ENCODE data around the gene KRTAP6-1. TPM values are rescaled to one million over a fixed set of nuclear protein-coding genes. Genes with fewer than 3 reads are reported as not detected.

KRTAP6-1 gene

GRCh38 chr21:30567617-30568016 is 46.1 kb downstream of the KRTAP6-1 start:
- no peak overlapping the region for H2AFZ ChIP-seq (ENCODE audit: low read length)
- no peak overlapping the region for H3K4me3 ChIP-seq (ENCODE audit: low read length in 2 of 2)
- H3K79me1 ChIP-seq (ENCODE audit: low read depth, low read length) = no peaks in the 10 kb centered on the region
- no peaks in the 10 kb centered on the region for H3K4me1 ChIP-seq (ENCODE audit: control insufficient read depth in 2 of 2, insufficient read depth in 1 of 2, low read depth in 1 of 2, low read length in 2 of 2)
- no peak overlapping the region for H3K9ac ChIP-seq (ENCODE audit: low read depth, low read length, poor library complexity)
- no peak overlapping the region for H3K4ac ChIP-seq (ENCODE audit: low read length)
- no peak overlapping the region for H4K91ac ChIP-seq (ENCODE audit: low read depth, low read length, poor library complexity)
- H2AK5ac ChIP-seq (ENCODE audit: low read depth, low read length) = no peak overlapping the region
- no peak overlapping the region for H3K27ac ChIP-seq (replicated peaks; ENCODE audit: low read length)
- H3K23ac ChIP-seq (ENCODE audit: low read depth, low read length, poor library complexity) = no peak overlapping the region
- no peak overlapping the region for H3K18ac ChIP-seq (ENCODE audit: low read length)
- no peaks in the 10 kb centered on the region for H3K36me3 ChIP-seq (replicated peaks in 1 of 2; ENCODE audit: control insufficient read depth in 2 of 2, insufficient read depth in 2 of 2, low read length in 2 of 2)
- no peak overlapping the region for H2BK5ac ChIP-seq (ENCODE audit: low read length)
- H3K14ac ChIP-seq (ENCODE audit: low read length) = no peak overlapping the region
- no peak overlapping the region for H2BK120ac ChIP-seq (ENCODE audit: low read depth, low read length)
- no peak overlapping the region for H3K4me2 ChIP-seq (ENCODE audit: insufficient read depth, low read length, poor library complexity, severe bottlenecking)
- H2BK12ac ChIP-seq (ENCODE audit: low read length) = no peak overlapping the region
- DNase-seq (ENCODE audit: low spot score) = no peak
- no peak overlapping the region for H2BK15ac ChIP-seq (ENCODE audit: low read length)
- no peaks in the 10 kb centered on the region for H3K9me3 ChIP-seq (replicated peaks in 1 of 2; ENCODE audit: control insufficient read depth in 2 of 2, insufficient read depth in 1 of 2, low read depth in 1 of 2, low read length in 2 of 2)
- no peak overlapping the region for H4K8ac ChIP-seq (ENCODE audit: low read depth, low read length)
- H3K27me3 ChIP-seq (ENCODE audit: control insufficient read depth in 3 of 3, insufficient read depth in 3 of 3, low read depth in 1 of 3, low read length in 3 of 3) = no peaks in the 10 kb centered on the region

GRCh38 chr21:30563630-30564029 is 50.1 kb downstream of the KRTAP6-1 start:
- no CpG with 5 or more reads among the region's 2 CpGs for WGBS, 2 donors (ENCODE audit: extremely low coverage in 2 of 2, insufficient read length in 2 of 2, insufficient replicate concordance in 1 of 2)
- Histone ChIP-seq H3K4me1 (ENCODE audit: control insufficient read depth in 2 of 2, insufficient read depth in 1 of 2, low read depth in 1 of 2, low read length in 2 of 2) (no peaks in the 10 kb centered on the region), H3K23ac (ENCODE audit: low read depth, low read length, poor library complexity) (no peak overlapping the region), H2BK120ac (ENCODE audit: low read depth, low read length) (no peak overlapping the region), H2AFZ (ENCODE audit: low read length) (no peak overlapping the region), H4K91ac (ENCODE audit: low read depth, low read length, poor library complexity) (no peak overlapping the region), H3K9me3 (replicated peaks in 1 of 2; ENCODE audit: control insufficient read depth in 2 of 2, insufficient read depth in 1 of 2, low read depth in 1 of 2, low read length in 2 of 2) (no peaks in the 10 kb centered on the region), H2BK12ac (ENCODE audit: low read length) (no peak overlapping the region), H3K9ac (ENCODE audit: low read depth, low read length, poor library complexity) (no peak overlapping the region), H3K14ac (ENCODE audit: low read length) (no peak overlapping the region), H2BK5ac (ENCODE audit: low read length) (no peak overlapping the region), H2AK5ac (ENCODE audit: low read depth, low read length) (no peak overlapping the region), H3K4ac (ENCODE audit: low read length) (no peak overlapping the region), H4K8ac (ENCODE audit: low read depth, low read length) (no peak overlapping the region), H3K4me3 (ENCODE audit: low read length in 2 of 2) (no peak overlapping the region), H3K4me2 (ENCODE audit: insufficient read depth, low read length, poor library complexity, severe bottlenecking) (no peak overlapping the region), H3K18ac (ENCODE audit: low read length) (no peak overlapping the region), H3K36me3 (replicated peaks in 1 of 2; ENCODE audit: control insufficient read depth in 2 of 2, insufficient read depth in 2 of 2, low read length in 2 of 2) (no peaks in the 10 kb centered on the region), H3K79me1 (ENCODE audit: low read depth, low read length) (no peaks in the 10 kb centered on the region), H3K27ac (replicated peaks; ENCODE audit: low read length) (no peak overlapping the region), H3K27me3 (ENCODE audit: control insufficient read depth in 3 of 3, insufficient read depth in 3 of 3, low read depth in 1 of 3, low read length in 3 of 3) (no peaks in the 10 kb centered on the region), H2BK15ac (ENCODE audit: low read length) (no peak overlapping the region)
- DNase-seq (ENCODE audit: low spot score) = no peak

Small RNAs within 50 kb of the gene (small RNA-seq; reads per million reads assigned to genes)
- gene KRTAP20-1 (ENCODE audit: insufficient read depth) (not detected), gene KRTAP20-3 (ENCODE audit: insufficient read depth) (not detected), gene KRTAP20-4 (ENCODE audit: insufficient read depth) (not detected), gene KRTAP22-1 (ENCODE audit: insufficient read depth) (not detected), gene KRTAP22-2 (ENCODE audit: insufficient read depth) (not detected)
